ENCODE data around the gene SP7.

Gene SP7

DNA sequence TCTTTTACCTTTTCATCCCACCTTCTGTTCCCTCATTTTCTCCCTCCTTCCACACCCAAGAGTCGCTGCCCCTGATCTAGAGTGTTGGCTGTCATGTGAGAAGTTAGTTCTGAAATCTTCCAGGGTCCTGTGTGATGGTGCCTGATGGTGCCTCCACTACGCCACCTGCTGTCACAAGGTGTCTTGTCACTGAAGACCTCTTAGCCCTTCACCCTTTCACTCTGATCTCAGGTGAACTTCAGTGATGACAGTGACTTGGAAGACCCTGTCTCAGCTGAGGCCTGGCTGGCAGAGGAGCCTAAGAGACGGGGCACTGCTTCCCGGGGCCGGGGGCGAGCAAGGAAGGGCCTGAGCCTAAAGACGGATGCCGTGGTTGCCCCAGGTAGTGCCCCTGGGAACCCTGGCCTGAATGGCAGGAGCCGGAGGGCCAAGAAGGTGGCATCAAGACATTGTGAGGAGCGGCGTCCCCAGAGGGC lies 48.4 kb downstream of the SP7 start:
- Mint-ChIP-seq H3K36me3 (ENCODE audit: low read depth) (peaks cover 31% of the 10 kb centered on the region), H3K9me3 (no peaks in the 10 kb centered on the region), H3K27ac (peak overlapping the region in 2 of 3 experiments; percentile 1 to 21), H3K4me3 (no peak overlapping the region), H3K27me3 (ENCODE audit: low read depth) (no peaks in the 10 kb centered on the region), H3K4me1 (no peaks in the 10 kb centered on the region)
- TF ChIP-seq, protein P1, sequence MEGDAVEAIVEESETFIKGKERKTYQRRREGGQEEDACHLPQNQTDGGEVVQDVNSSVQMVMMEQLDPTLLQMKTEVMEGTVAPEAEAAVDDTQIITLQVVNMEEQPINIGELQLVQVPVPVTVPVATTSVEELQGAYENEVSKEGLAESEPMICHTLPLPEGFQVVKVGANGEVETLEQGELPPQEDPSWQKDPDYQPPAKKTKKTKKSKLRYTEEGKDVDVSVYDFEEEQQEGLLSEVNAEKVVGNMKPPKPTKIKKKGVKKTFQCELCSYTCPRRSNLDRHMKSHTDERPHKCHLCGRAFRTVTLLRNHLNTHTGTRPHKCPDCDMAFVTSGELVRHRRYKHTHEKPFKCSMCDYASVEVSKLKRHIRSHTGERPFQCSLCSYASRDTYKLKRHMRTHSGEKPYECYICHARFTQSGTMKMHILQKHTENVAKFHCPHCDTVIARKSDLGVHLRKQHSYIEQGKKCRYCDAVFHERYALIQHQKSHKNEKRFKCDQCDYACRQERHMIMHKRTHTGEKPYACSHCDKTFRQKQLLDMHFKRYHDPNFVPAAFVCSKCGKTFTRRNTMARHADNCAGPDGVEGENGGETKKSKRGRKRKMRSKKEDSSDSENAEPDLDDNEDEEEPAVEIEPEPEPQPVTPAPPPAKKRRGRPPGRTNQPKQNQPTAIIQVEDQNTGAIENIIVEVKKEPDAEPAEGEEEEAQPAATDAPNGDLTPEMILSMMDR (IDR thresholded peaks at IDR 0.05; ENCODE audit: unreplicated experiment in 3 of 3) = peak; percentile 59 to 68 (median 66)

DNA sequence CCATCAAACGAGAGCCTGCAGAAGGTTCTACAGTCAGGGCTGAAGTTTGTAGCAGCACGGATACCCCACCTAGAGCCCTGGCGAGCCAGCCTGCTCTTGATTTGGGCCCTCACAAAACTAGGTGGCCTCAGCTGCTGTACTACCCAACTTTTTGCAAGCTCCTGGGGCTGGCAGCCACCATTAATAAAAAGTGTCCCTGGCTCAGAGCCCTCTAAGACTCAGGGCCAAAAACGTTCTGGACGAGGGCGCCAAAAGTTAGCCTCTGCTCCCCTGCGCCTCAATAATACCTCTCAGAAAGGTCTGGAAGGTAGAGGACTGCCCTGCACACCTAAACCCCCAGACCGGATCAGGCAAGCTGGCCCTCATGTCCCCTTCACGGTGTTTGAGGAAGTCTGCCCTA lies 49.7 kb downstream of the SP7 start:
- no peak overlapping the region for H3K27ac Mint-ChIP-seq
- H3K36me3 Mint-ChIP-seq (ENCODE audit: low read depth) = peaks cover 35% of the 10 kb centered on the region
- no peak overlapping the region for H3K4me3 Mint-ChIP-seq
- TF ChIP-seq, protein P1 (IDR thresholded peaks at IDR 0.05; ENCODE audit: unreplicated experiment in 3 of 3) = no peak
- no peaks in the 10 kb centered on the region for H3K4me1 Mint-ChIP-seq
- no peaks in the 10 kb centered on the region for H3K27me3 Mint-ChIP-seq (ENCODE audit: low read depth)
- H3K9me3 Mint-ChIP-seq = no peaks in the 10 kb centered on the region

- H3K27ac Mint-ChIP-seq = no peak overlapping the region
- no peaks in the 10 kb centered on the region for H3K9me3 Mint-ChIP-seq
- H3K4me3 Mint-ChIP-seq = no peak overlapping the region
- H3K4me1 Mint-ChIP-seq = no peaks in the 10 kb centered on the region
- H3K27me3 Mint-ChIP-seq (ENCODE audit: low read depth) = no peaks in the 10 kb centered on the region
- TF ChIP-seq, protein P1 (IDR thresholded peaks at IDR 0.05; ENCODE audit: unreplicated experiment in 3 of 3) = no peak
- peaks cover 38% of the 10 kb centered on the region for H3K36me3 Mint-ChIP-seq (ENCODE audit: low read depth)
Measured at GRCh38 chr12:53279888-53280498, 56.2 kb downstream of the SP7 start.

DNA sequence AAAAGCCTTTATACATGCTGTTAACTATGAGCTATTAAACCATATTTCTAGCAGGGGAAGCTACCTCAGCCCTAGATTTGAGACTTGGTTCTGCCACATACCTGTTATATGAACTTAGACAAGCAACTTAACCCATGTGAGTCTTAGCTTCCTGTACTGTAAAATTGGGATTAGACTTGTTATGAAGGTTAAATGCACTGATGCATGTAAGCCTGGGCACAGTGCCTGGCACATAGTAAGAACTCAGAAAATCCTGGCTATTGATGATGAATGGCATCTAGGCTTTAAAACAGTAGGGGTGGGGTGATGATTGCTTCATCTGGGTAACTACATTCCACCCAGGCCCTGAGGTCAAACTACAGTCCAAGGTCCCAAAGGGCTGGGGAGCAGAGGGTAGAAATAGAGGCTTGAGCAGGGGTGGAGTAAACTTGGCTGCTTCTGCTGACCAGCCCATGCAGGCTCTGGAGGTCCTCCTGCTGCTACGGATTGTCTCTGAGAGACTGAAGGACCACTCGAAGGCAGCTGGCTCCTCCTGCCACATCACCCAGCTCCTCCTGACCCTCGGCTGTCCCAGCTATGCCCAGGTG lies 56.8 kb downstream of the SP7 start:
- H3K27me3 Mint-ChIP-seq (ENCODE audit: low read depth) = no peaks in the 10 kb centered on the region

DNA sequence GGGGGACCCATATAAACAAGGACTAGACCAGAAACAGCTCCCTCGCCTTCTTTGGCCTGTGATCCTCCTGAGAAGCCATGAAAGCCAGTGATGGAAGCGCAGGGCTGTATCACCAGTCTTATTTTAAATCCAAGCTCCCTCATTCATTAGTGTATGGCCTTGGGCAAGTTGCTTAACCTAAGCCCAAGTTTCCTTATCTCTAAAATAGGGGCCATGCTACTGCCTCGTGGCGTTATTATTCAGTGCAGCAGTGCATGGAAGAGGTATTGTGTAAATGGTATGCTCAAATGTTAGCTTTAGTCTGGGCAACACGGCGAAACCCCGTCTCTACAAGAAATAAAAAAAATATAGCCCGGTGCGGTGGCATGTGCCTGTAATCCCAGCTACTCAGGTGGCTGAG lies 58.2 kb downstream of the SP7 start:
- H3K4me1 Mint-ChIP-seq = no peaks in the 10 kb centered on the region
- H3K27me3 Mint-ChIP-seq (ENCODE audit: low read depth) = no peaks in the 10 kb centered on the region
- H3K4me3 Mint-ChIP-seq = no peak overlapping the region
- no peaks in the 10 kb centered on the region for H3K9me3 Mint-ChIP-seq
- H3K36me3 Mint-ChIP-seq (ENCODE audit: low read depth) = peaks cover 42% of the 10 kb centered on the region
- TF ChIP-seq, protein P1 (IDR thresholded peaks at IDR 0.05; ENCODE audit: unreplicated experiment in 3 of 3) = no peak
- H3K27ac Mint-ChIP-seq = peak overlapping the region in 1 of 3 experiments; percentile 23

More for the DNA sequence above, 56.8 kb downstream of the SP7 start:
- H3K27ac Mint-ChIP-seq = no peak overlapping the region
- H3K9me3 Mint-ChIP-seq = no peaks in the 10 kb centered on the region
- no peak overlapping the region for H3K4me3 Mint-ChIP-seq
- TF ChIP-seq, protein P1 (IDR thresholded peaks at IDR 0.05; ENCODE audit: unreplicated experiment in 3 of 3) = no peak
- no peaks in the 10 kb centered on the region for H3K4me1 Mint-ChIP-seq
- H3K36me3 Mint-ChIP-seq (ENCODE audit: low read depth) = peaks cover 44% of the 10 kb centered on the region

Measured in nephron (organoid).